Measurements from ENCODE around the gene CCDC191.

DNA sequence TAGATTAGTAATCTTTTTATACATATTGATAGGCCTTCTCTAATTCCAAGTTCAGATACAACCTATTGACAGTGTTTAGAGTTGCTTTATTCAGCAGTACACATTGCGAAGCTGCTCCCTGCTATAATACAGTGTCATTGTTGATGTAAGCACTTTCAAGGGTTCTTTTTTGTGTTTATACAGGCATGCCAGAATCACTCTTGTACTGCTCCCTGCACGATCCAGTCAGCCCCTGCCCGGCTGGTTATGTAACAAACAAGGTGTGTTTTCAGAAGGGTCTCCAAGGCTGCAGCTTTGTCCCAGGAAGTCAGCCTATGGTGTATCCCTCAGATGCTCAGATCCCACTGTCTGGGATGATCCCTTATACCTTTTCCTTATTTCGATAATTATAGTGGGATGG lies 11.5 kb upstream of the CCDC191 start:
- TF ChIP-seq ZBTB1 (tag by site-specific recombination; IDR thresholded peaks at IDR 0.05) (no peak), ZNF610 (tag by site-specific recombination; IDR thresholded peaks at IDR 0.05; ENCODE audit: borderline replicate concordance) (no peak), YY1 (tag by site-specific recombination; IDR thresholded peaks at IDR 0.05) (no peak), ZNF701 (tag by site-specific recombination; IDR thresholded peaks at IDR 0.05) (no peak), ZNF394 (tag by site-specific recombination; IDR thresholded peaks at IDR 0.05; ENCODE audit: borderline replicate concordance) (no peak)
- TF ChIP-seq, protein P1, sequence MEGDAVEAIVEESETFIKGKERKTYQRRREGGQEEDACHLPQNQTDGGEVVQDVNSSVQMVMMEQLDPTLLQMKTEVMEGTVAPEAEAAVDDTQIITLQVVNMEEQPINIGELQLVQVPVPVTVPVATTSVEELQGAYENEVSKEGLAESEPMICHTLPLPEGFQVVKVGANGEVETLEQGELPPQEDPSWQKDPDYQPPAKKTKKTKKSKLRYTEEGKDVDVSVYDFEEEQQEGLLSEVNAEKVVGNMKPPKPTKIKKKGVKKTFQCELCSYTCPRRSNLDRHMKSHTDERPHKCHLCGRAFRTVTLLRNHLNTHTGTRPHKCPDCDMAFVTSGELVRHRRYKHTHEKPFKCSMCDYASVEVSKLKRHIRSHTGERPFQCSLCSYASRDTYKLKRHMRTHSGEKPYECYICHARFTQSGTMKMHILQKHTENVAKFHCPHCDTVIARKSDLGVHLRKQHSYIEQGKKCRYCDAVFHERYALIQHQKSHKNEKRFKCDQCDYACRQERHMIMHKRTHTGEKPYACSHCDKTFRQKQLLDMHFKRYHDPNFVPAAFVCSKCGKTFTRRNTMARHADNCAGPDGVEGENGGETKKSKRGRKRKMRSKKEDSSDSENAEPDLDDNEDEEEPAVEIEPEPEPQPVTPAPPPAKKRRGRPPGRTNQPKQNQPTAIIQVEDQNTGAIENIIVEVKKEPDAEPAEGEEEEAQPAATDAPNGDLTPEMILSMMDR (tag by site-specific recombination; IDR thresholded peaks at IDR 0.05) = no peak
- TF ChIP-seq, protein P2, sequence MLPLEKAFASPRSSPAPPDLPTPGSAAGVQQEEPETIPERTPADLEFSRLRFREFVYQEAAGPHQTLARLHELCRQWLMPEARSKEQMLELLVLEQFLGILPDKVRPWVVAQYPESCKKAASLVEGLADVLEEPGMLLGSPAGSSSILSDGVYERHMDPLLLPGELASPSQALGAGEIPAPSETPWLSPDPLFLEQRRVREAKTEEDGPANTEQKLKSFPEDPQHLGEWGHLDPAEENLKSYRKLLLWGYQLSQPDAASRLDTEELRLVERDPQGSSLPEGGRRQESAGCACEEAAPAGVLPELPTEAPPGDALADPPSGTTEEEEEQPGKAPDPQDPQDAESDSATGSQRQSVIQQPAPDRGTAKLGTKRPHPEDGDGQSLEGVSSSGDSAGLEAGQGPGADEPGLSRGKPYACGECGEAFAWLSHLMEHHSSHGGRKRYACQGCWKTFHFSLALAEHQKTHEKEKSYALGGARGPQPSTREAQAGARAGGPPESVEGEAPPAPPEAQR (tag by site-specific recombination; IDR thresholded peaks at IDR 0.05) = no peak
- TF ChIP-seq, protein P3, sequence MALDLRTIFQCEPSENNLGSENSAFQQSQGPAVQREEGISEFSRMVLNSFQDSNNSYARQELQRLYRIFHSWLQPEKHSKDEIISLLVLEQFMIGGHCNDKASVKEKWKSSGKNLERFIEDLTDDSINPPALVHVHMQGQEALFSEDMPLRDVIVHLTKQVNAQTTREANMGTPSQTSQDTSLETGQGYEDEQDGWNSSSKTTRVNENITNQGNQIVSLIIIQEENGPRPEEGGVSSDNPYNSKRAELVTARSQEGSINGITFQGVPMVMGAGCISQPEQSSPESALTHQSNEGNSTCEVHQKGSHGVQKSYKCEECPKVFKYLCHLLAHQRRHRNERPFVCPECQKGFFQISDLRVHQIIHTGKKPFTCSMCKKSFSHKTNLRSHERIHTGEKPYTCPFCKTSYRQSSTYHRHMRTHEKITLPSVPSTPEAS (tag by site-specific recombination; IDR thresholded peaks at IDR 0.05) = no peak
- TF ChIP-seq, protein P4, sequence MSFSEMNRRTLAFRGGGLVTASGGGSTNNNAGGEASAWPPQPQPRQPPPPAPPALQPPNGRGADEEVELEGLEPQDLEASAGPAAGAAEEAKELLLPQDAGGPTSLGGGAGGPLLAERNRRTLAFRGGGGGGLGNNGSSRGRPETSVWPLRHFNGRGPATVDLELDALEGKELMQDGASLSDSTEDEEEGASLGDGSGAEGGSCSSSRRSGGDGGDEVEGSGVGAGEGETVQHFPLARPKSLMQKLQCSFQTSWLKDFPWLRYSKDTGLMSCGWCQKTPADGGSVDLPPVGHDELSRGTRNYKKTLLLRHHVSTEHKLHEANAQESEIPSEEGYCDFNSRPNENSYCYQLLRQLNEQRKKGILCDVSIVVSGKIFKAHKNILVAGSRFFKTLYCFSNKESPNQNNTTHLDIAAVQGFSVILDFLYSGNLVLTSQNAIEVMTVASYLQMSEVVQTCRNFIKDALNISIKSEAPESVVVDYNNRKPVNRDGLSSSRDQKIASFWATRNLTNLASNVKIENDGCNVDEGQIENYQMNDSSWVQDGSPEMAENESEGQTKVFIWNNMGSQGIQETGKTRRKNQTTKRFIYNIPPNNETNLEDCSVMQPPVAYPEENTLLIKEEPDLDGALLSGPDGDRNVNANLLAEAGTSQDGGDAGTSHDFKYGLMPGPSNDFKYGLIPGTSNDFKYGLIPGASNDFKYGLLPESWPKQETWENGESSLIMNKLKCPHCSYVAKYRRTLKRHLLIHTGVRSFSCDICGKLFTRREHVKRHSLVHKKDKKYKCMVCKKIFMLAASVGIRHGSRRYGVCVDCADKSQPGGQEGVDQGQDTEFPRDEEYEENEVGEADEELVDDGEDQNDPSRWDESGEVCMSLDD (tag by site-specific recombination; IDR thresholded peaks at IDR 0.05) = no peak
- TF ChIP-seq, protein P5, sequence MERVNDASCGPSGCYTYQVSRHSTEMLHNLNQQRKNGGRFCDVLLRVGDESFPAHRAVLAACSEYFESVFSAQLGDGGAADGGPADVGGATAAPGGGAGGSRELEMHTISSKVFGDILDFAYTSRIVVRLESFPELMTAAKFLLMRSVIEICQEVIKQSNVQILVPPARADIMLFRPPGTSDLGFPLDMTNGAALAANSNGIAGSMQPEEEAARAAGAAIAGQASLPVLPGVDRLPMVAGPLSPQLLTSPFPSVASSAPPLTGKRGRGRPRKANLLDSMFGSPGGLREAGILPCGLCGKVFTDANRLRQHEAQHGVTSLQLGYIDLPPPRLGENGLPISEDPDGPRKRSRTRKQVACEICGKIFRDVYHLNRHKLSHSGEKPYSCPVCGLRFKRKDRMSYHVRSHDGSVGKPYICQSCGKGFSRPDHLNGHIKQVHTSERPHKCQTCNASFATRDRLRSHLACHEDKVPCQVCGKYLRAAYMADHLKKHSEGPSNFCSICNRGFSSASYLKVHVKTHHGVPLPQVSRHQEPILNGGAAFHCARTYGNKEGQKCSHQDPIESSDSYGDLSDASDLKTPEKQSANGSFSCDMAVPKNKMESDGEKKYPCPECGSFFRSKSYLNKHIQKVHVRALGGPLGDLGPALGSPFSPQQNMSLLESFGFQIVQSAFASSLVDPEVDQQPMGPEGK (tag by site-specific recombination; IDR thresholded peaks at IDR 0.05) = no peak
